ENCODE results near the gene AGO3. TPM values are rescaled to one million over a fixed set of nuclear protein-coding genes. Genes with fewer than 3 reads are reported as not detected.

Gene AGO3
- polyA plus RNA-seq, 1 donor = 9.9 TPM

DNA sequence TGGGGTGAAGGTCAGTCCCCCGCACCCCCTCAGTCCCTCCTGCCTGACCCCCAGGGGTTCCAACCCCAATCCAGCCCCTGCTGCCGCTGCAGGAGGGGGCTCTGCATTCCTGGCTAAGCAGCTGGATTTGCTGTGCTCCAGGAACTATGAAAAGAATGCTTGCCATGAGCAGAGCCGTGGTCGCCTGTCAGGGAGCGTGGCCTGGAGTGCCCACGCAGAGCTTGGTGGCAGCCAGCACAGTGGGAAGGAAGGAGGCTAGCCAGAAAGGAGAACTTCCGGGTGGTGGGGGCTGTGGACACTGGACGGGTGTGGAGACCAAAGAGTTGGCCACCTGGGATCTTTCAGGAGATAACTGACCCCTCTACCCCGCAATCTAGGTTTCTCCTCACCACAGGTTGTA is 188.6 kb downstream of the AGO3 start:
- Histone ChIP-seq H3K36me3 (ENCODE audit: control insufficient read depth, insufficient read depth, low read length) (no peaks in the 10 kb centered on the region), H3K27ac (ENCODE audit: low read length) (no peak overlapping the region), H3K4me3 (ENCODE audit: low read length) (no peak overlapping the region), H3K27me3 (ENCODE audit: control insufficient read depth, insufficient read depth, low read length) (peaks cover 24% of the 10 kb centered on the region), H3K4me1 (ENCODE audit: control insufficient read depth, insufficient read depth, low read length) (no peaks in the 10 kb centered on the region), H3K9me3 (ENCODE audit: control insufficient read depth, low read depth, low read length) (no peaks in the 10 kb centered on the region)
- no CpG with 5 or more reads among the region's 9 CpGs for WGBS (ENCODE audit: insufficient coverage, low lambda C conversion rate)
- DNase-seq = no peak

Other genes with a start within 250 kb of the AGO3 start
- 6.7 TPM for gene C1orf216, start 212.2 kb upstream of the AGO3 start, polyA plus RNA-seq
- 6.2 TPM for gene CLSPN, start 161.1 kb upstream of the AGO3 start, polyA plus RNA-seq
- gene AGO4, start 123.1 kb upstream of the AGO3 start, polyA plus RNA-seq = 19.9 TPM
- gene AGO1, start 47.9 kb upstream of the AGO3 start, polyA plus RNA-seq = 15.0 TPM
- gene TEKT2, start 153.0 kb downstream of the AGO3 start, polyA plus RNA-seq = 1.7 TPM
- 35.0 TPM for gene ADPRS, start 157.8 kb downstream of the AGO3 start, polyA plus RNA-seq
- 1.8 TPM for gene COL8A2, start 194.1 kb downstream of the AGO3 start, polyA plus RNA-seq
- 65.2 TPM for gene TRAPPC3, start 218.4 kb downstream of the AGO3 start, polyA plus RNA-seq
- 38.6 TPM for gene MAP7D1, start 225.1 kb downstream of the AGO3 start, polyA plus RNA-seq

All from large intestine (tissue), 3 donors.